Left forelimb (tissue), 1 donor: ENCODE measurements around the gene UBE2J2.

ENCODE experiments used
- DNase-seq: peaks from one replicate; pipeline ENCODE4 v3.0.0-alpha.2; 2018; ENCODE audit warnings: low spot score

The UBE2J2 gene

DNA sequence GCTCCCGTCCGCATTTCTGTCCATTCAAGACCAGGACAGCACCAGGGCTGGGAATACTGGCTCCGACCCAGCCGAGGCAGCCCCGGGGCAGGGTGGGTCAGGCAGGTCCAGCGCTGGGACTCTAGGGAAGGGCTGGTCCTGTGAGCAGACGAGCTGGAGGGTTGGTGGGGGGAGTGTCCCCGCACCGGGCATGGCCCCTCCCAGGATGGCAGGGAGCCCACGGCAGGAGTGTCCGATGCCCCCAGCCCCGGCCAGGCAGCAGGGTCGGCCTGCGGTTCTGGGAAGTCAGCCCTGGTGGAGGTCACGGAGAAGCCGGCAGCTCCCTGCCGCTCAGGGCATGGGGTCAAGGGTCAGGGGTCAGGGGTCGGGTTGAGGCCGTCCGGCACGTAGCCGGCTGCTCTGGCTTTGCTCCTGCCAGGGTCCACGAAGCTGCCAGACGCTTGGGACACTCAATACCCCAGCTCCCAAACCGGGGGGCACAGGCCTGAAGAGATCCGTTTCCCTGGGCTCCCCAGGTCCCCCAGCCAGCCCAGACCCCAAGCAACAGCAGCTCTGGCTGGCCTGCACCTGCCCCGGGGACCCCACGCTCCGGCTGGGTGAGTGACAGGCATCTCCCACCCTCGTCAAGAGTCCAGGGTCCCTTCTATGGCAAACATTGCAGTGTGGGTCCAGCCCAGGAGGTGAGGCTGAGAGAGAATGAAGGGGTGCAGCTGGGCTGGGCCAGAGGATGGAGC lies 33.9 kb downstream of the UBE2J2 start:
- DNase-seq, result no peak

DNA sequence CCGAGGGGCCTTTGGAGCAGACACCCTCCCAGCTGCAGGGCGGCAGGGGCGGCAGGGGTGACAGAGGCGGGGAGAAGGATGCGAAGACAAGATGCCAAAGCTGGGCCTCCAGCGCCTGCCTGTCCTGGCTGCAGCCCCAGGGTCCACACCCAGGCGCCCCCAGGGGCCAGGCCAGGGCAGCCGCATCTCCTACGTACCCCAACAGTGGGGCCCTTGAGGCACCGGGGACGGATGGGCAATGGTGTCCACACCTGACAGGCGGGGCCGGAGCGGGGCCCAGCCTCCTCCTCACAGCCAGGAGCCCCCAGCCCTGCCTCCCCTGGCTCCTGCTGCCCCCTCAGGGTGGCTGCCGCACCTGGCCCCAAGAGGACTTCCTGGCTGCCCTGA lies 34.4 kb downstream of the UBE2J2 start:
- DNase-seq, result no peak

DNA sequence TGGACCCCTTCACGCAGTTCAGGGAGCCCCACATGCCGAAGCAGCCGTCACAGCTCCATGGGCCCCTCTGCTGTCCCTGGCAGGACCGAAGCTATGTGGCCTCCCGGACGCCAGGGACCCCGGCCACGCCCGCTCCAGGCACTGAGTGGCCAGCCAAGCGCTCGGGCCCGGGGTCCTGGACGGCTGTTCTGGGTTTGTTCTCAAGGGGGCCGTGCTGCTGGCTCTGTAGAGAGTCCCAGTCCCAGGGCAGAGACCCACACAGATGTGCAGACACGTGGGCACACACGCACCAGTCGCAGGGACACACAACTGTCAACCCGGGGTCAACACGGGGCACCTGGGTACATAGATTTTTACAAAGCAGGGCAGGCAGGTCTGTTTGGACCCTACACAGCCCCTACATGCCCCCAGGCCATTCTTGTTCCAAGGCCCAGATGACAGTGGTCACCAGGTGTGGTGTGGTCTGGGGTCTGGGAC lies 34.9 kb downstream of the UBE2J2 start:
- no peak for DNase-seq

DNA sequence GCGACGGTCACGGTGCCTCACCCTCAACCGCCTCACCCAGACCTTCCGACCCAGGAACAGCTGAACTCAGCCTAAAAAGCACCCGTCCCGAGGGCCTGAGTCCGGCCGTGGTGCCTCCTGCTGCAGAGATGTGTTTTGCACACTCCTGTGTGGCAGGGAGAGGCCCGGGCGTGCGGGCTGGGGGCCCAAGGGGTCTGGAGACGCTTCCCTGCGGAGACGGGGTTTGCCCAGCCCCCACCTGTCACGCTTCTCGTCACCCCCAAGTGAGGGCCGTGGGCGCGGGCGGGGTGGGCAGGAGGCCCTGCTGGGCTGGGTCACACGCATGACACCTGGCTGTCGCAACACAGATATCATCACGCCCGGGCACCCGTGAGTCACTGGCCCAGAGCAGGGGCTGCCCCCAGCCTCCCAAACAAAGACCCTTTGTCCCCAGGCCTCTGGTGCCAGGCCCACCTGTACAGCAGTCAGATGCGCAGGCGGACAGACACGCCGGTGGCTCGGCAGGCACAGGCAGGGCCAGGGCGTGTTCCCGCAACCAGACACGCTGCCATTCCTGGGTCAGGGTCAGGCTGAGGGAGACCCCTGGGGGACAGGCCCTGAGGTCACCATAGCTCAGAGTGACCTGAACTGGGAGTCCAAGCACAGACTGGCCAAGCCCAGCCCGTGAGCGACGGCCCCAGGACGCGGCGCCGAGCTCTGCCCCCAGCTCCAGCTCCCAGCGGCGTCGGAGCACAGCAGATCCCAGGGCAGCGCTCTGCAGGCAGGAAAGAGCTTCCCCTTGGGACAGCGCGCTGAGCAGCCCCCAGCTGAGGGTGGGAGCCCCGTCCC lies 35.6 kb downstream of the UBE2J2 start:
- DNase-seq, result no peak

DNA sequence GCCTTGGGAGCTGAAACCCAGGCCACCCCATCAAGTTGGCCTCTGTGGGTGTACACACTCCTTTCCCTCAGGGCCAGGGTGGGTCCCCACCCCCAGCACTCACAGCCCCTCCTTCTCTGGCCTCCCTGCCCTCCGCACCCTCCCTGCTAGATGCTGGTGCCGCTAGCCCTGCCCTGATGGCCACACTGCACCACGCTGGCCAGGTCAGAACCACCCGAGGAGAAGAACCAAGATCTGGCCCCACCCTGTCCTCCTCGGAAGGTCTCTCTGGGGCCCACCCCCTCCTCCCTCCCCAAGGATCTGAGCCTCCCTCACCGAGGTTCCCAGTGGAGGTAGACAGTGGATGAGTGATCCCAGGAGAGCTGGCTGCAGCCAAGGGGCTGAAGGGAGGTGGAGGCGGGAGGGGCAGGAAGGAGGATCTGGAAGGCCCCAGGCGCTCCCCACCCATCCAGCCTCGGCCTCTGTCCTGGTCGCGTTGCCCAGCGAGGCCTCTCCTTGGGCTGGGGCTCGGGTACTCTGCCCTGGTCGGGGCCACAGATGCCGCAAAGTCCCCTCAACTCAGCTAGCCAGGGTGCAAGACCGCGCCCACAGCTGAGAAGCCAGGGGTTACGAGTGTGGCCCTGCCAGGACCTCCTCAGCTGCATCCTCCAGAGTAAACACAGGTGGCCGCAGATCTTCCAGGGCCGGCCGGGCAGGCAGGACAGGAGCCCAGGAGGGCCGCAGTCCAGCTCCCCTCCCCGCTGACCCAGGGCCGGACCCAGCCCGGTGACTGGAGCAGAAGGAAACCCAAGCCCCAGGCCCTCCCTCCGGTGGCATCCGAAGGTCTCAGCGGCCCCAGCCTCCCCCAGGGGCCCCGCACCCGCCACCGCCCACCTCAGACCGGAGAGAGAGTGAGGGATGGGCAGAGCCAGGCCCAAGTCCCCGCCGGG lies 36.4 kb downstream of the UBE2J2 start:
- DNase-seq, result no peak

DNA sequence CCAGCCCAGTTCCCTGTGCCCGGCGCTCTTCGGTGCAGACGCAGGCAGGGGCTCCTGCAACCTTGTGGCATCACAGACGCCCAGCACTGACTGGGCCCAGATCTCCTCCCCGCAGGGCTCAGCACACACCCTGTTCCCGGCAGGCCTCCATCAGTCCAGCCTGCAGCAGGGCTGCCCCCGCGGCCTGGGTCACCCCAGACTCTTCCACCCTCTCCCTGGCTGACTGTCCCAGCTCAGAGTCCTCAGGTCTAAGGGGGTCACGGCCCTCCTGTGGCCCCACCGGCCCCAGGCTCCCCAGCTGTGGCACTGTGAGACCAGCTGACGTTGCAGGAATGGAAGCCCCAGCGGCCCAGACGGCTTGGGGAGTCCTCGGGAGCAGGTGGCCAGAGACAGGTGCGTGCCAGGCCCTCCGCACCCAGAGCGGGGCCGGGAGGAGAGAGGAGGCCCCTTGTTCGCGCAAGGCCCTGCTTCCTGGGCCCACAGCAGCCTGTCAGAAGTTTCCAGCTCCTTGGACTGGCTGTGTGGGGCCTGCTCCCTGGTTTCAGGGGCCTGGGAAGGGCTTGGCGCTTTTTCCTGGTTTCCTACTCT lies 37.4 kb downstream of the UBE2J2 start:
- DNase-seq, result no peak

DNA sequence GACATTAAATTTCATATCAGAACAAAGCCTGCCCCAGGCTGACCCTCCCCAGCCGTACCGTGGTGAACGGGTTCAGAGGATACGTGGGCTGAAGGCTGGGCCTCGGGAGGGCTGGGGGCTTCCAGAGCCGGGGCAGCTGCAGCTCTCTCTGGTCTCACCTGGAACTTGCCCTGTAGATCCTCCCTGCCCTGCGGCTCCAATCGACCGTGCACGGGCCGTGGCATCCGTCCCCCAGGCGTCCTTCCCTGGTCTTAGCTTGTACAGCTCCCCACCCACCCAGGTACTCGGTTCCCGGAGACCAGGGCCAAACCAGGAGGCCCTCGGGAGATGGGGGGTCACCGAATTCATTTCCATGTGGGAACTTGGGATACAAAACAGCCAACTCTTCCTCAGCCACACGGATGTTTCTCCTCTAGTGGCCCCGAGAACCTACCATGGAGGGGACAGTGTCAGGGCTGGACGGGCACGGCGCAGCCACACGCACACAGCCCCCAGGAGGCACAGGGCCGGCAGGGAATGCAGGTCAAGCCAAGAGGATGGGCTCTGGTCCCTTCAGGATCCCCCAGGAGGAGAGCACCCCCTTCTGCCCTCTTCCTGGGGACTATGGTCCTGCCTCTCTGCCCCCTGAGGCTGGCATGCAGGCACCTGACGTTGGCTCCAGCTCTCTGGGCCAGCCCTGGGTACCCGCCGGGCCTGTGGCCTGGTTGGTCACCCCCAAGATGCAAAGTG lies 38.5 kb downstream of the UBE2J2 start:
- no peak for DNase-seq

DNA sequence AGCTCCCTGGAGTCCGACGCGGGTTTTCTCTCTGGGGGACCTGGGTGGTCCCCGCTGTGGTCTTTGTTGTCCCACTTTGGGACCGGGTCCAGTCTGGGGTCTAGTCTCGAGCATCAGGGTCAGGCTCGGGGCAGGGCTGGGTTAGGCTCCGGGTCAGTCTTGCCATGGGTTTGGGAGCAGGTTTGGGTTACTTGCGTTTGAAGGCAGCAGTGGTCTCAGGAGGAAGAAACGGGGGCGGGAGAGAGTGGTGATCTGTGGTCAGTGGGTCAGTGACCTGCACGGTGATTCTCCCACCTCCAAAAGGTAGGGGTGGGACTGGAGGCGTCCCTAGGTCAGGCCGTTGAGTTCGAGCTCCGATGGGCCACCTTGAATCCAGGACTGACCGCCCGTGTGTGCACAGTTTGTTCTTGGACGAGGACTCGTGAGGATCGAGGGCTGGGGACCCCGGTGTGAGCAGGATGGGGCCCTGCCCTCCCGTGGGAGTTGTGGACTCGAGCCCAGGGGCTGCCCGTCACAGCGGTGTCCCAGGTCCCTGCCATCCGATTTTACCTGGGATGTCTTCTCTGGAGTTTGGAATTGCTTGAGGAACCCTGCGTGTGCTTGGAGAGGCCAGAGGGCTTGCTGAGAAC lies 39.4 kb downstream of the UBE2J2 start:
- DNase-seq, result no peak

DNA sequence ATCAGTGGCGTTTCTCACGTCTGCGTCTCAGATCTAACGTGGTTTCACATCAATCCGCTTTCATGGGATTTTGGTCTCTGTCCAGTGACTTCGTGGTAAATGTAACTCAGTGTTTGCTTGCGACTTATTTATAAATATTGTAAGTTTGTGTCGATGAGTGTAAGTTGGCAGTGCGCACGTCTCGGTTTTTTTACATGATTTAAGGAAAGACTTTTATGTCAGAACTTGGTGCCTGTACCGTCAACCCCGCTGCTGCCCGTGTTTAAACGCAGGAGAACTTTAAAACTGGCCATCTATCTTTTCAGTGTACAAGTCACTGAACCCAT lies 40.1 kb downstream of the UBE2J2 start:
- DNase-seq, result no peak

DNA sequence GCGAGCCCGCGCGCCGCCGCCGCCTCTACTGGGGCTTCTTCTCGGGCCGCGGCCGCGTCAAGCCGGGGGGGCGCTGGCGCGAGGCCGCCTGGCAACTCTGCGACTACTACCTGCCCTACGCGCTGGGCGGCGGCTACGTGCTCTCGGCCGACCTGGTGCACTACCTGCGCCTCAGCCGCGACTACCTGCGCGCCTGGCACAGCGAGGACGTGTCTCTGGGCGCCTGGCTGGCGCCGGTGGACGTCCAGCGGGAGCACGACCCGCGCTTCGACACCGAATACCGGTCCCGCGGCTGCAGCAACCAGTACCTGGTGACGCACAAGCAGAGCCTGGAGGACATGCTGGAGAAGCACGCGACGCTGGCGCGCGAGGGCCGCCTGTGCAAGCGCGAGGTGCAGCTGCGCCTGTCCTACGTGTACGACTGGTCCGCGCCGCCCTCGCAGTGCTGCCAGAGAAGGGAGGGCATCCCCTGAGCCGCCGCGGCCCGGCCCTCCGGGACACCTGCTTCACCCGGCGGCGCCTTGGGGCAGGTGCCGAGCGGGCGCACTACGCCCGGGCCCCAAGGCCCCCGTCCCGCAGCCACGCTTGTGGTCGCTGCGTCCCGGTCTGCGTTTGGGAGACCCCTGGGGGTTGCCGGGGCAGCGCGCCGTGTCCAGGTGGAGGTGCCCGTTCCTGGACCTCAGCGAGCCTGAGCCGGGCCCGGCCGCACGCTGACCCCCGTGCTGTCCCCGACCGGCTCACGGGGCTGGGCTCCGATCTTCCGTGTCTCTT lies 40.7 kb downstream of the UBE2J2 start:
- DNase-seq, result no peak

DNA sequence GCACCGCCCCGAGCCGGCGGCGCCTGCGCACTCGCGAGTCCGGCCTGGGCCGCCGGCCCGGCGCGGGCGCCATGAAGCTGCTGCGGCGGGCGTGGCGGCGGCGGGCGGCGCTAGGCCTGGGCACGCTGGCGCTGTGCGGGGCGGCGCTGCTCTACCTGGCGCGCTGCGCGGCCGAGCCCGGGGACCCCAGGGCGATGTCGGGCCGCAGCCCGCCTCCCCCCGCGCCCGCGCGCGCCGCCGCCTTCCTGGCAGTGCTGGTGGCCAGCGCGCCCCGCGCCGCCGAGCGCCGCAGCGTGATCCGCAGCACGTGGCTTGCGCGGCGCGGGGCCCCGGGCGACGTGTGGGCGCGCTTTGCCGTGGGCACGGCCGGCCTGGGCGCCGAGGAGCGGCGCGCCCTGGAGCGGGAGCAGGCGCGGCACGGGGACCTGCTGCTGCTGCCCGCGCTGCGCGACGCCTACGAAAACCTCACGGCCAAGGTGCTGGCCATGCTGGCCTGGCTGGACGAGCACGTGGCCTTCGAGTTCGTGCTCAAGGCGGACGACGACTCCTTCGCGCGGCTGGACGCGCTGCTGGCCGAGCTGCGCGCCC lies 41.4 kb downstream of the UBE2J2 start, which contains the start of gene B3GALT6:
Gene B3GALT6 (plus strand): TSS at position 30 of the 588 bp plus-strand sequence. CDS start 42 bp downstream, at position 72.
- no peak for DNase-seq

DNA sequence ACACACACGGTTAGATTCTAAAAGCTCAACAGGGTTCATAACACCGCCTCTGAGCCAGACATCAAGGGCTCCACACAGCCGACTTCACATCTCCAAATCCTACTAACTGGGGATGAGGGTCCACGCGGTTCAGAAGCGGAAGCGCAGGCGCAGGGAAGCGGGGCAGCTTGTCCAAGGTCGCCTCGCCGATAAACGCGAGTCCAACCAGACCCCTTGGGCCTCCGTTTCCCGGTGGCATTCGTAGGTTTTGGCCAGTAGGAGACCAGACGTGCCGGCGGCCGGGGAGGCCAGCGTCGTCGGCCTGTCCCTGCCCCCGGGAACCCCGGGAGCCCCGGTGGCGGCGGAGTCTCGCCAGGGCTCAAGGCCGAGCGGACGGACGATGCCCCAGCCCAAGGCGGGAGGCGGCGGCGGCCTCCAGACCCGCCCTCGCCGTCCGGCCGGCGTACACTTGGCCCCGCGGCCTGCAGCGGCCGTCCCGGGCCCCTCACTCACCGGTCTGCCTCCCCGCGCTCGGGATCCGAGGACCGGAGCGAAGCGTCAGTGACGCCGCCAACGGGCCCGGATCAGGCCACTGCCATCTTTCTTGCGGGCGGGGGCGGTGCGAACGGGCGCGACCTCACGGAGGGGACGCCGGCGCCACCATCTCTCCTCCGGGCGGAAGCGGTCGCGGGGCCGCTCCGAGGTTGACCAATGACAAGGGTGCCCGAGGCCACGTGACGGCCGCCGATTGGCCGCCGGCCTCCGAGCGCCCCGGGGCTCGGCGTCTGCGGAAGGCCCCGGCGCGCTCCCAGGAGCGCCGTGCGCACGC lies 42.0 kb downstream of the UBE2J2 start, which contains the start of gene SDF4:
Gene SDF4 (minus strand): TSS at position 602 of the 808 bp plus-strand sequence. CDS start 3,229 bp downstream, outside the sequence.
- peak; percentile 97 for DNase-seq

DNA sequence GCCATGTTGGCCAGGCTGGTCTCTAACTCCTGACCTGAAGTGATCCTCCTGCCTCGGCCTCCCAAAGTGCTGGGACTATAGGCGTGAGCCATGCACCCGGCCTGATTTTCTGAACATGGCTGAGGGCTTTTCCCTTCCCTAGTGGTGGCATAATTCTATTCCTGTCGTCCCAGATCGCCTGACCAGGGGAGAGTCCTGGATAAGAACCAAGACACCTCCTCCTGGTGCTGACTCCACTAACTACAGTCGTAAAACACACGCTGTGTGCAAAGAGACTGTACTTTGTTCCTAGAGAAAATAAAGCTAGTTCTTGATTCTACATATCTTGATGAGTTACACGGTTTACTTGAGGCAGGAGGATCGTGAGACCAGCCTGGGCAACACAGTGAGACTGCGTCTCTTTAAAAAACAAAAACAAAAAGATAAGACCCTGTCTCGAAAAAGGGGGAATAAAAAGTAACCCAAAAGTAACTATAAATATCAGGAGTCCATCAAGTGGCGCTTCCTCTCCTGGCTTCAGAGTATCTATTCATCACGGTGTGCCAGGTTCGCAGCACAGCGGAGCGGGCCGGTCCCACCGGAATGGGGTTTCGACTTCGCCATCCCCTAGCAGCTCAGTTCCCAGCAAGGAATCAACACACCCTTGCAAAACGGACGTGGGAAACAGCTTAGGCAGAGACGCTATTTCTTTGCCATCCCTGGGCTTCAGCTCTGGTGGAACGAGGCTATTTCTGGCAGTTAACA lies 42.8 kb downstream of the UBE2J2 start:
- no peak for DNase-seq

DNA sequence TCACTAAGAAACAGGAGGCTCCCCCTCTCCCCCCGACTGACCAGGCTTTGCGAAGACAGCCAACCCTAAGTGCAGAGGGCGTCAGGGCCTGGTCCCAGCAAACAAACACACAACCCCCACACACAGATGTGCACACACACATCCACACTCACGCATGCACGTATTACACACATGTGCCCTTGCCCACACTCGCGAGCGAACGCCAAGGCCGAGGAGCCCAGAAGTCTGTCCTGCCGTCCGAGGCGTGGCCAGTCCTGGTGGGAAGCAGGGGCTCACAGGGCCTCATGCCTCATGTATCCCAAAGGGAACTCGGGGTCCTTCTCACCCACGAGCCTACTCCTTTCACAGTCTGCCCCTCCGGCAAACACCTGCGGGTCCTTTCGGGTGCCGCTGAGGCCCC lies 43.9 kb downstream of the UBE2J2 start:
- no peak for DNase-seq

DNA sequence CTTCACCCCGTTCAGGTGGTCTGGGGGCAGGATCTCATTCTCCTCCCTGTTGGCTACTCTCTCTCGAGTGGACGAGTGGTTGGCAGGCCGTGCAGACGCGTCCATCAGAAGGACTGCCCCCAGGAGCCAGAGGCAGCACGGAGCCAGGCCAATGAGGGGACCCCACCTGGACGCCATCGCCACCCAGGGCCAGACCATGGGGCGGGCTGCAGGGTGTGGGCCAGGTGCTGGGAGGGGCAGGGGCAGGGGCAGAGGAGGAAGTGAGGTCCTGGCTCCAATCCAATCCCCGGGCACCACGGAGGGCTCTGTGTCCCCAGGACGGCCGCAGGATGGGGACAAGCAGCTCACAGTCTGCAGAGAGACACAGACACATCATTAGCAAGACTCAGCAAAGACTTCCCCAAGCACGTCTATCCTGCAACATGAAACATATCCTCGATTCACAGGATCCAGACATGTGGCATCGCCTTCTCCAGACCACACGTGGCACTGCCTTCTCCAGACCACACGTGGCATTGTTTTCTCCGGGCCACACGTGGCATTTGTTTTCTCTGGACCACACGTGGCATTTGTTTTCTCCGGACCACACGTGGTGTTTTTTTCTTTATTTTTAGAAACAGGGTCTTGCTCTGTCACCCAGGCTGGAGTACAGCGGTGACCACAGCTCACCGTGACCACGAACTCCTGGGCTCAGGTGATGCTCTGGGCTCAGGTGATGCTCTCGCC lies 44.9 kb downstream of the UBE2J2 start:
- no peak for DNase-seq

DNA sequence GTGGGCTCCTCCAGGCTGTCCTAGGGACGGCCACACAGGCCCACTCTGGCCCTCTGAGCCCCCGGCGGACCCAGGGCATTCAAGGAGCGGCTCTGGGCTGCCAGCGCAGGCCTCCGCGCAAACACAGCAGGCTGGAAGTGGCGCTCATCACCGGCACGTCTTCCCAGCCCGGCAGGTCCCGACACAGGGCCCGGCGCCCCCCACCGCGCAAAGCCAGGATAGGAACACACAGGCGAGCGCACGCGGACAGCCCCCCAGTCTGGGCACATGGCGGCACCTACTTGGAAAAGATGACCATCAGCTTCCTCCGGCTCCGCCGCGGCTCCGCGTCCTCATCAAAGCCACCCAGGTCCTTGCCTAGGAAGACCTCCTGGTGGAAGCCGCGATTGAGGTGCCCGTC lies 45.5 kb downstream of the UBE2J2 start:
- DNase-seq, result no peak

DNA sequence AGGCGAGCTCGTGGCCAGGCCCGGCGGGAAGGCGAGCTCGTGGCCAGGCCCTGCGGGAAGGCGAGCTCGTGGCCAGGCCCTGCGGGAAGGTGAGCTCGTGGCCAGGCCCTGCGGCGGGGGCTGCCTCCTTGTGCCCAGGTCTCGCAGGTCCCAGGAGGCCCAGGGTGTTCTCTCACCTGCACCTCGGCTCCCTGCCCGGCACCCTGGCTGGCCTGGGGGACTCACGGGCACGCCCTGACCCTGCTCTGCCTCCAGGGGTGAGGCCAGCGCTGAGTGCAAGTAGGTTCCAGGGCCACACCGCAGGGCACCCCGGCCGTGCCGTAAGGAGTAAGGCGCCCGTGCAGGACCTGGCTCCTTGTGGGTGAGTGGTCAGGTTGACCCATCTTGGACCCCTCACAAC lies 46.3 kb downstream of the UBE2J2 start:
- DNase-seq, result no peak
